Ovary (tissue), 3 donors: Measurements from ENCODE around the gene CNTN5.

ENCODE experiments used
- CTCF ChIP-seq, 3 donors: fragments of 450-650 bp in 2 of 3; fragments of 200-600 bp in 1 of 3; IDR thresholded peaks; one replicate each; pipeline versions ENCODE4 v1.5.1 to v1.8.0; 2016 to 2022; ENCODE audit warnings: antibody characterized with exemption in 3 of 3, mild to moderate bottlenecking in 1 of 3
- EP300 ChIP-seq: sonication (generic); formaldehyde crosslinking; IDR thresholded peaks from one replicate; pipeline ENCODE4 v1.6.1; 2017; ENCODE audit warnings: antibody characterized with exemption
- POLR2A ChIP-seq: fragments of 450-650 bp; IDR thresholded peaks from one replicate; pipeline ENCODE4 v1.6.1; 2017; ENCODE audit warnings: antibody characterized with exemption, mild to moderate bottlenecking, moderate library complexity
- donor health status: DM: no; HTN: no; CAD: no.

GRCh38 chr11:99391245-99391644, 370.5 kb downstream of the CNTN5 start:
- TF ChIP-seq CTCF (IDR thresholded peaks at IDR 0.05) (no peak), POLR2A (no peak), EP300 (no peak)
